NB4 (cell line): ENCODE measurements around the gene SLC35A4.
"Not testable (repeated sequence)": the region's sequence is repeated elsewhere in the genome, so short reads cannot be mapped to it uniquely, and the experiment has no call there.

ENCODE experiments used
- DNase-seq: peaks from one replicate; pipeline ENCODE4 v3.0.0; 2010; ENCODE audit warnings: low read depth
- H3K4me3 ChIP-seq: one replicate; pipeline ENCODE4 v1.5.1; 2011; ENCODE audit warnings: mild to moderate bottlenecking, low read depth, low read length, moderate library complexity
- CTCF ChIP-seq: IDR thresholded peaks from one replicate; pipeline ENCODE4 v1.5.1; 2012; ENCODE audit warnings: low read depth, low read length
- MAX ChIP-seq: IDR thresholded peaks from 2 replicates; pipeline ENCODE4 v1.6.1; 2011; ENCODE audit warnings: low read depth, low read length
- MYC ChIP-seq: IDR thresholded peaks from 2 replicates; pipeline ENCODE4 v1.6.1; 2011; ENCODE audit warnings: low read depth, low read length
- POLR2A ChIP-seq: IDR thresholded peaks from 2 replicates; pipeline ENCODE4 v1.6.1; 2011; ENCODE audit warnings: mild to moderate bottlenecking; ENCODE audit not compliant: insufficient read length; ENCODE audit errors: extremely low read depth

The SLC35A4 gene

GRCh38 chr5:140588311-140589070, 23.9 kb downstream of the SLC35A4 start:
- no peak for DNase-seq
- TF ChIP-seq CTCF (no peak), MAX (no peak), POLR2A (no peak), MYC (no peak)
- H3K4me3 ChIP-seq: no peak overlapping the region

GRCh38 chr5:140590861-140591260, 26.2 kb downstream of the SLC35A4 start:
- H3K4me3 ChIP-seq: no peak overlapping the region
- no peak for TF ChIP-seq MAX
- DNase-seq: no peak

GRCh38 chr5:140591747-140592372, 27.2 kb downstream of the SLC35A4 start:
- H3K4me3 ChIP-seq: no peak overlapping the region
- DNase-seq: peak; percentile 57
- TF ChIP-seq CTCF (no peak), POLR2A (no peak), MAX (no peak), MYC (no peak)

GRCh38 chr5:140593070-140593469, 28.4 kb downstream of the SLC35A4 start:
- not testable (repeated sequence) for DNase-seq, H3K4me3 ChIP-seq

GRCh38 chr5:140594169-140594568, 29.5 kb downstream of the SLC35A4 start:
- no peak for DNase-seq
- no peak overlapping the region for H3K4me3 ChIP-seq
- no peak for TF ChIP-seq MYC
- no peak for TF ChIP-seq CTCF
- no peak for TF ChIP-seq POLR2A
- TF ChIP-seq MAX: no peak

GRCh38 chr5:140595538-140596300, 31.1 kb downstream of the SLC35A4 start:
- peak; percentile 87 for DNase-seq
- H3K4me3 ChIP-seq: no peak overlapping the region
- TF ChIP-seq CTCF (no peak), MYC (peak; percentile 56), MAX (0 out of 2 replicates have a peak, but pooled peaks have one; percentile 34), POLR2A (no peak)
